GM12875 (cell line): ENCODE data around the gene CNTN4.

Experiments
- H3K4me3 ChIP-seq: one replicate; pipeline ENCODE4 v1.5.1; 2011; ENCODE audit warnings: low read depth, low read length, control low read depth
- TF ChIP-seq, protein P1 (sequence below): IDR thresholded peaks from 2 replicates; pipeline ENCODE4 v1.5.1; 2011; ENCODE audit warnings: low read depth, mild to moderate bottlenecking, control low read depth, inconsistent platforms, low read length, moderate library complexity, borderline replicate concordance; ENCODE audit not compliant: insufficient read depth

CNTN4 gene

DNA sequence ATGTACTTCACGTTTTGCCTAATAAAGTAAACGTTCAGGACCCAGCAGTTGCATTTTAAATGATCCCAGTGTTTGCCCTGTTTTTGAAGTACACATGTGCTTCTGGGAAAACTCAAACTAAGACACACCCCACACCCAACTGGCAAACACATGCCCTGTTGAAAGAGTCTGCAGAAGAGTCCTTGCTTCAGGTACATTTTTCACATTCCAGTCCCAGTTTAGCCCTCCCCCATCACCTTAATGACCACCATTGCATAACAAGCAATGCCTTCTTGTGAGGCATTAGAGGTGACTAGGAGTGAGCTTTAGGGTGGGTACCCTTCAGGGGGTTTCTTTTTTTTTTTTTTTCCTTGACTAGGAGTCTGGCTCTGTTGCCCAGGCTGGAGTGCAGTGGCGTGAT is 322.3 kb downstream of the CNTN4 start:
- H3K4me3 ChIP-seq: no peak overlapping the region
- TF ChIP-seq, protein P1, sequence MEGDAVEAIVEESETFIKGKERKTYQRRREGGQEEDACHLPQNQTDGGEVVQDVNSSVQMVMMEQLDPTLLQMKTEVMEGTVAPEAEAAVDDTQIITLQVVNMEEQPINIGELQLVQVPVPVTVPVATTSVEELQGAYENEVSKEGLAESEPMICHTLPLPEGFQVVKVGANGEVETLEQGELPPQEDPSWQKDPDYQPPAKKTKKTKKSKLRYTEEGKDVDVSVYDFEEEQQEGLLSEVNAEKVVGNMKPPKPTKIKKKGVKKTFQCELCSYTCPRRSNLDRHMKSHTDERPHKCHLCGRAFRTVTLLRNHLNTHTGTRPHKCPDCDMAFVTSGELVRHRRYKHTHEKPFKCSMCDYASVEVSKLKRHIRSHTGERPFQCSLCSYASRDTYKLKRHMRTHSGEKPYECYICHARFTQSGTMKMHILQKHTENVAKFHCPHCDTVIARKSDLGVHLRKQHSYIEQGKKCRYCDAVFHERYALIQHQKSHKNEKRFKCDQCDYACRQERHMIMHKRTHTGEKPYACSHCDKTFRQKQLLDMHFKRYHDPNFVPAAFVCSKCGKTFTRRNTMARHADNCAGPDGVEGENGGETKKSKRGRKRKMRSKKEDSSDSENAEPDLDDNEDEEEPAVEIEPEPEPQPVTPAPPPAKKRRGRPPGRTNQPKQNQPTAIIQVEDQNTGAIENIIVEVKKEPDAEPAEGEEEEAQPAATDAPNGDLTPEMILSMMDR: no peak

GRCh38 chr3:2423143-2423542 is 324.5 kb downstream of the CNTN4 start:
- H3K4me3 ChIP-seq: no peak overlapping the region
- TF ChIP-seq, protein P1: no peak

DNA sequence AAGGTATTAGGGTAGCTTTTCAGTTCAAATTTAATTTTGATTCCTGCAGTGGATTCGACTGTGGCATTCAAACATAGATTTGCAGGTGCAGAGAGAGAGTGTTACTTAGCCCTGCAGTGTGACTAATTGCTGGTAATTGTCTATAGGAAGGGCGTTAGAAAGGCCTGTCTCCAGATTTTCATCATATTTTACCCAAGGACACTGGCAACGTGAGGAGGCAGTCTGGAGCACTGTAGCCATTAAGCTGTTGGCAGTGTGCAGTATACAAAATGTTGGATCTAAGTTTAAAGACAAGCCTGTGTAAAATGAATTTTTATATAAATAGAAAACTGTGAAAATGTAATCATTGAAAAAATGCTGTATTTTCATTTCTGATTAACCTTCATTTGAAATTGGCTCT is 342.9 kb downstream of the CNTN4 start:
- no peak overlapping the region for H3K4me3 ChIP-seq
- TF ChIP-seq, protein P1: no peak

DNA sequence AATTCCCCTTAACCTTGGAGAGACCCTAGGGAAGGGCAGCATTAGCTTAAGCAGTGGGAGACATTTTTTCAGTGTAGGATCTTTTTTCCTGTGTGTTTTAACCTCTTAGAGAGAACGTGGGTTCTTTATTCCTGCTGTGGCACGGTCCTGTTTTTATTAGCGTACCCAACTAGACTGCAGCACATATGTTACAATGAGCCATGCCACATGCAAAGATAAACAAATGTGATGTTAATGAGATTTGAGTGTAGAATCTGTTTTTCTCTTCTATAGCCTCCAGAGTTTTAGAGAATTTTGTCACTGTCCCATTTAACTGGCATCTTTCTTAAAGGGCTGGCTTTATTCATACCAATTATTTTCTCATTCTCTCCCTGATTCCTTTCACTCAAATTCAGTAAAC is 347.5 kb downstream of the CNTN4 start:
- no peak overlapping the region for H3K4me3 ChIP-seq
- TF ChIP-seq, protein P1: no peak

- TF ChIP-seq, protein P1: no peak
- H3K4me3 ChIP-seq: no peak overlapping the region
Measured at GRCh38 chr3:2452249-2452648, 353.6 kb downstream of the CNTN4 start.

DNA sequence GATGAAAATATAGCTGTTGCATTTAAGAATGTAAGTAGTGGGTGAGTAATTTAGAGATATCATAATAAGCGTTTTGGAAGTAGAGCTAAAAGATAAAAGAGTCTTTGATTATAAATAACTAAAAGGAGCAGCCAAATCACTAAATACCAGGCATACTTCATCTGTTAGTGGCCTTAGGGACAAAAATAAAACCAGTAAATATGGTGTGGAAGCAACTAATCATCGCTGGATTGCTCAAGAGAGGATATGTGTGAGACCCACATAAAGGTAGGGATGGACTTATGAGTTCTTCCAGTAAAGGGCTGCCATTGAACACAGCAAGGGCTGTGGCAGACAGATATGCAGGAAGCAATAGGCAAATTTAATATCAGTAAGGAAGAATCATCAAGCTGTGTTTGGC is 356.2 kb downstream of the CNTN4 start:
- no peak overlapping the region for H3K4me3 ChIP-seq
- TF ChIP-seq, protein P1: no peak

DNA sequence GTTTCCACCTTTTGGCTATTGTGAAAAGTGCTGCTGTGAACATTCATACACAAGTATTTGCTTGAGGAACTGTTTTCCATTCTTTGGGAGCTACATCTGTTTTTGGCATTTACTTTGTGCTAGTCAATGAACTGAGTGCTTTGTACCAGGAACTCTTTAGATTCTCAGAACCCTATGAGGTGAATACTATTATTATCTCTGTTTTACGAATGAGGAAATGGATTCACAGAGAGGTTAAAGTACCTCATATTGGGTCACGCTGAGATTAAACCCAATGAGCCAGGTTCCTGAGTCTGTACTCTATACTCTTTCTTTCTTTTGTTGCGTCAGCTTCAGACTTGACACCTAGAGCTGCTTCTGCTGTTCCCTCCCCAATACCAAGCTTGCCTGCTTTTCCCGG is 358.1 kb downstream of the CNTN4 start:
- H3K4me3 ChIP-seq: no peak overlapping the region
- TF ChIP-seq, protein P1: no peak
